Mesenchymal stem cell (in vitro differentiated cells and primary cell): ENCODE measurements around the gene ACTRT2.
A peak's percentile ranks its signal among the peaks of the same experiment; 100 is the strongest.

Source experiments
- DNase-seq: peaks from one replicate; pipeline ENCODE4 v3.0.0-alpha.2; 2013
- H2AFZ ChIP-seq: one replicate; pipeline ENCODE4 v1.6.1; 2013; ENCODE audit warnings: low read depth, mild to moderate bottlenecking, control low read depth, inconsistent platforms, low read length, moderate library complexity
- H2AK5ac ChIP-seq: 2 replicates; pipeline ENCODE4 v1.6.1; 2013; ENCODE audit warnings: low read length, moderate library complexity, mild to moderate bottlenecking, inconsistent platforms; ENCODE audit not compliant: severe bottlenecking
- H2BK120ac ChIP-seq: one replicate; pipeline ENCODE4 v1.6.1; 2013; ENCODE audit warnings: low read depth, mild to moderate bottlenecking, inconsistent platforms, low read length, moderate library complexity
- H2BK12ac ChIP-seq, 2 experiments: one replicate each; pipeline ENCODE4 v1.6.1; 2013; ENCODE audit warnings: inconsistent platforms in 2 of 2, low read length in 2 of 2, mild to moderate bottlenecking in 2 of 2, moderate library complexity in 2 of 2, control low read depth in 1 of 2
- H2BK15ac ChIP-seq: one replicate; pipeline ENCODE4 v1.6.1; 2013; ENCODE audit warnings: mild to moderate bottlenecking, low read depth, inconsistent platforms; ENCODE audit not compliant: poor library complexity, severe bottlenecking
- H2BK5ac ChIP-seq: 2 replicates; pipeline ENCODE4 v1.6.1; 2013; ENCODE audit warnings: low read depth, mild to moderate bottlenecking, low read length, control low read depth, inconsistent platforms; ENCODE audit not compliant: poor library complexity, severe bottlenecking
- H3K14ac ChIP-seq, 2 experiments: one replicate each; pipeline ENCODE4 v1.6.1; 2013; ENCODE audit warnings: inconsistent platforms in 2 of 2, low read length in 2 of 2, control low read depth in 1 of 2, mild to moderate bottlenecking in 1 of 2, moderate library complexity in 1 of 2
- H3K18ac ChIP-seq, 2 experiments: one replicate each; pipeline ENCODE4 v1.6.1; 2013; ENCODE audit warnings: inconsistent platforms in 2 of 2, low read length in 2 of 2, control low read depth in 1 of 2, low read depth in 1 of 2, mild to moderate bottlenecking in 1 of 2
- H3K23ac ChIP-seq, 2 experiments: one replicate each; pipeline ENCODE4 v1.6.1; 2013; ENCODE audit warnings: inconsistent platforms in 2 of 2, low read length in 2 of 2, mild to moderate bottlenecking in 2 of 2, moderate library complexity in 2 of 2, control low read depth in 1 of 2
- H3K27ac ChIP-seq: 2 replicates; pipeline ENCODE4 v1.5.1; 2013; ENCODE audit warnings: mild to moderate bottlenecking, moderate library complexity, low read length, control low read depth, inconsistent platforms; ENCODE audit not compliant: poor library complexity, severe bottlenecking
- H3K27me3 ChIP-seq, 2 experiments: 2 replicates each; pipeline versions ENCODE4 v1.6.1 to v1.7.0; 2013; ENCODE audit warnings: low read length in 2 of 2, mild to moderate bottlenecking in 2 of 2, moderate library complexity in 2 of 2, control low read depth in 1 of 2, inconsistent platforms in 1 of 2; ENCODE audit not compliant: control insufficient read depth in 1 of 2, insufficient read depth in 1 of 2
- H3K36me3 ChIP-seq, 2 experiments: 2 replicates each; pipeline versions ENCODE4 v1.6.1 to v1.7.0; 2013; ENCODE audit warnings: low read length in 2 of 2, control low read depth in 1 of 2, inconsistent platforms in 1 of 2, low read depth in 1 of 2, mild to moderate bottlenecking in 1 of 2; ENCODE audit not compliant: insufficient read depth in 2 of 2, control insufficient read depth in 1 of 2
- H3K4ac ChIP-seq, 2 experiments: one replicate each; pipeline ENCODE4 v1.6.1; 2013; ENCODE audit warnings: inconsistent platforms in 2 of 2, low read length in 2 of 2, mild to moderate bottlenecking in 2 of 2, moderate library complexity in 2 of 2, control low read depth in 1 of 2, low read depth in 1 of 2
- H3K4me1 ChIP-seq: 2 replicates; pipeline ENCODE4 v1.6.1; 2013; ENCODE audit warnings: low read depth, low read length, control low read depth; ENCODE audit not compliant: control insufficient read depth, insufficient read depth
- H3K4me2 ChIP-seq: 2 replicates; pipeline ENCODE4 v1.6.1; 2013; ENCODE audit warnings: low read length, mild to moderate bottlenecking, inconsistent platforms; ENCODE audit not compliant: poor library complexity, severe bottlenecking
- H3K4me3 ChIP-seq, 2 experiments: 2 replicates each; pipeline versions ENCODE4 v1.5.1 to v1.7.0; 2013; ENCODE audit warnings: low read length in 2 of 2, mild to moderate bottlenecking in 2 of 2, control low read depth in 1 of 2, low read depth in 1 of 2; ENCODE audit not compliant: insufficient read depth in 1 of 2
- H3K79me1 ChIP-seq: replicated peaks from 2 replicates; pipeline ENCODE4 v1.6.1; 2013; ENCODE audit warnings: mild to moderate bottlenecking, control low read depth, low read length, inconsistent platforms; ENCODE audit not compliant: poor library complexity, severe bottlenecking
- H3K9ac ChIP-seq: 2 replicates; pipeline ENCODE4 v1.7.0; 2013; ENCODE audit warnings: mild to moderate bottlenecking, low read length, moderate library complexity
- H3K9me3 ChIP-seq: 2 replicates; pipeline ENCODE4 v1.7.0; 2013; ENCODE audit warnings: mild to moderate bottlenecking, low read length; ENCODE audit not compliant: control insufficient read depth
- H4K8ac ChIP-seq: one replicate; pipeline ENCODE4 v1.6.1; 2013; ENCODE audit warnings: inconsistent platforms, mild to moderate bottlenecking, low read length, moderate library complexity
- H4K91ac ChIP-seq: one replicate; pipeline ENCODE4 v1.6.1; 2013; ENCODE audit warnings: mild to moderate bottlenecking, low read length, inconsistent platforms
- WGBS: methylation state at CpG from one replicate; pipeline ENCODE4 v1.1.7; 2013; ENCODE audit warnings: mixed read lengths; 5-methylcytosine and 5-hydroxymethylcytosine counted together

The ACTRT2 gene

GRCh38 chr1:3062616-3063378 is 41.5 kb downstream of the ACTRT2 start:
- DNase-seq: no peak
- Histone ChIP-seq H2BK120ac (no peak overlapping the region), H2BK12ac (no peak overlapping the region), H3K14ac (no peak overlapping the region), H3K79me1 (no peaks in the 10 kb centered on the region), H3K36me3 (peaks cover 0 to 3% of the 10 kb centered on the region in 2 experiments), H3K27ac (no peak overlapping the region), H3K9me3 (no peaks in the 10 kb centered on the region), H3K4me3 (no peak overlapping the region), H3K27me3 (peaks cover 63 to 99% of the 10 kb centered on the region in 2 experiments), H3K18ac (no peak overlapping the region), H3K23ac (no peak overlapping the region), H3K9ac (no peak overlapping the region), H4K91ac (no peak overlapping the region), H2AFZ (no peak overlapping the region), H3K4me2 (no peak overlapping the region), H3K4ac (no peak overlapping the region), H3K4me1 (peaks cover 4% of the 10 kb centered on the region), H4K8ac (no peak overlapping the region), H2BK15ac (no peak overlapping the region), H2AK5ac (no peak overlapping the region), H2BK5ac (no peak overlapping the region)
- 7% methylated on average over 27 of the region's 50 CpGs for WGBS

GRCh38 chr1:3063379-3064295 is 42.4 kb downstream of the ACTRT2 start:
- H3K4ac ChIP-seq: no peak overlapping the region
- DNase-seq: no peak
- peak overlapping the region in 1 of 2 experiments; percentile 41 for H3K4me3 ChIP-seq
- H3K27ac ChIP-seq: no peak overlapping the region
- H3K36me3 ChIP-seq: peaks cover 0 to 3% of the 10 kb centered on the region in 2 experiments
- peaks cover 66 to 95% of the 10 kb centered on the region in 2 experiments for H3K27me3 ChIP-seq
- peaks cover 11% of the 10 kb centered on the region for H3K4me1 ChIP-seq
- H2BK120ac ChIP-seq: no peak overlapping the region
- no peak overlapping the region for H4K8ac ChIP-seq
- 10% methylated on average over 88 of the region's 91 CpGs for WGBS
- H3K79me1 ChIP-seq: no peaks in the 10 kb centered on the region
- H3K4me2 ChIP-seq: no peak overlapping the region
- H3K23ac ChIP-seq: no peak overlapping the region
- no peak overlapping the region for H2BK5ac ChIP-seq
- no peak overlapping the region for H4K91ac ChIP-seq
- no peaks in the 10 kb centered on the region for H3K9me3 ChIP-seq
- H2BK12ac ChIP-seq: no peak overlapping the region
- no peak overlapping the region for H3K14ac ChIP-seq
- H3K18ac ChIP-seq: no peak overlapping the region
- no peak overlapping the region for H2AK5ac ChIP-seq
- H2BK15ac ChIP-seq: no peak overlapping the region
- no peak overlapping the region for H3K9ac ChIP-seq
- H2AFZ ChIP-seq: no peak overlapping the region

- Histone ChIP-seq H3K18ac (no peak overlapping the region), H2BK15ac (no peak overlapping the region)
Observed at GRCh38 chr1:3064296-3064850, 43.1 kb downstream of the ACTRT2 start.

GRCh38 chr1:3064901-3065300 is 43.6 kb downstream of the ACTRT2 start:
- Histone ChIP-seq H3K9me3 (no peaks in the 10 kb centered on the region), H3K18ac (no peak overlapping the region), H2BK5ac (no peak overlapping the region), H2BK15ac (no peak overlapping the region), H2AFZ (no peak overlapping the region), H3K4me1 (peaks cover 16% of the 10 kb centered on the region), H4K8ac (no peak overlapping the region), H2BK120ac (no peak overlapping the region), H3K36me3 (peaks cover 0 to 3% of the 10 kb centered on the region in 2 experiments), H2BK12ac (no peak overlapping the region), H3K23ac (no peak overlapping the region), H3K4me2 (no peak overlapping the region), H3K27me3 (peaks cover 70 to 82% of the 10 kb centered on the region in 2 experiments), H3K27ac (no peak overlapping the region), H3K79me1 (no peaks in the 10 kb centered on the region), H3K4ac (no peak overlapping the region), H3K14ac (no peak overlapping the region), H3K9ac (no peak overlapping the region), H4K91ac (no peak overlapping the region), H2AK5ac (no peak overlapping the region), H3K4me3 (no peak overlapping the region)
- 54% methylated on average over 9 of the region's 9 CpGs for WGBS
- no peak for DNase-seq

More at GRCh38 chr1:3064296-3064850, 43.1 kb downstream of the ACTRT2 start:
- DNase-seq: no peak
- Histone ChIP-seq H2BK120ac (no peak overlapping the region), H2BK12ac (no peak overlapping the region), H4K91ac (no peak overlapping the region), H3K4me1 (peaks cover 12% of the 10 kb centered on the region), H3K79me1 (no peaks in the 10 kb centered on the region), H3K23ac (no peak overlapping the region), H3K9ac (no peak overlapping the region), H3K9me3 (no peaks in the 10 kb centered on the region), H3K27me3 (peaks cover 70 to 87% of the 10 kb centered on the region in 2 experiments), H3K36me3 (peaks cover 0 to 3% of the 10 kb centered on the region in 2 experiments), H3K14ac (no peak overlapping the region), H2AFZ (no peak overlapping the region), H2AK5ac (no peak overlapping the region), H3K4ac (no peak overlapping the region), H2BK5ac (no peak overlapping the region), H3K4me3 (no peak overlapping the region), H3K4me2 (peak overlapping the region; percentile 18), H4K8ac (no peak overlapping the region), H3K27ac (no peak overlapping the region)
- 78% methylated on average over 17 of the region's 17 CpGs for WGBS
